HG02571 (cell line): ENCODE measurements around the gene SGF29.
"Not testable (repeated sequence)": the region's sequence is repeated elsewhere in the genome, so short reads cannot be mapped to it uniquely, and the experiment has no call there.

Source experiments
- ATAC-seq: cut with Tn5 transposase; IDR thresholded peaks from one replicate; pipeline ENCODE4 v1.9.1; 2021; ENCODE audit warnings: mild to moderate bottlenecking, moderate library complexity; ENCODE audit not compliant: unreplicated experiment

SGF29 gene

GRCh38 chr16:28532940-28533647, 20.6 kb upstream of the SGF29 start:
- ATAC-seq: no peak

- no peak for ATAC-seq
Observed at GRCh38 chr16:28534542-28535373, 19.0 kb upstream of the SGF29 start.

- ATAC-seq: no peak
Observed at GRCh38 chr16:28537076-28537475, 16.6 kb upstream of the SGF29 start.

- no peak for ATAC-seq
Observed at GRCh38 chr16:28537964-28538732, 15.6 kb upstream of the SGF29 start.

GRCh38 chr16:28538733-28539596, 14.8 kb upstream of the SGF29 start, which contains the start of gene NUPR1:
NUPR1 (minus strand) TSS chr16:28538974; CDS start chr16:28538907, 67 bp downstream.
- no peak for ATAC-seq

- ATAC-seq: no peak
Observed at GRCh38 chr16:28540346-28540745, 13.4 kb upstream of the SGF29 start.

GRCh38 chr16:28542646-28543045, 11.1 kb upstream of the SGF29 start:
- ATAC-seq: no peak

- ATAC-seq: no peak
Observed at GRCh38 chr16:28543072-28543471, 10.6 kb upstream of the SGF29 start.

GRCh38 chr16:28544998-28545397, 8.7 kb upstream of the SGF29 start:
- no peak for ATAC-seq

GRCh38 chr16:28545964-28546363, 7.8 kb upstream of the SGF29 start:
- ATAC-seq: not testable (repeated sequence)

- no peak for ATAC-seq
Observed at GRCh38 chr16:28546626-28547025, 7.1 kb upstream of the SGF29 start.

- ATAC-seq: no peak
Observed at GRCh38 chr16:28548306-28548802, 5.4 kb upstream of the SGF29 start.

- no peak for ATAC-seq
Observed at GRCh38 chr16:28549301-28549899, 4.3 kb upstream of the SGF29 start.

GRCh38 chr16:28554634-28555423, 1.1 kb downstream of the SGF29 start:
- no peak for ATAC-seq

GRCh38 chr16:28555561-28555960, 1.8 kb downstream of the SGF29 start:
- no peak for ATAC-seq

GRCh38 chr16:28556914-28557320, 3.2 kb downstream of the SGF29 start:
- ATAC-seq: no peak

GRCh38 chr16:28558456-28558855, 4.7 kb downstream of the SGF29 start:
- no peak for ATAC-seq

- no peak for ATAC-seq
Observed at GRCh38 chr16:28561557-28562187, 8.0 kb downstream of the SGF29 start.

GRCh38 chr16:28562199-28562598, 8.5 kb downstream of the SGF29 start:
- ATAC-seq: no peak
